IMR-90 (cell line): ENCODE measurements around the gene ARHGAP19. TPM values are rescaled to one million over a fixed set of nuclear protein-coding genes. Genes with fewer than 3 reads are reported as not detected.

Experiments
- ATAC-seq: fragments of 200-7000 bp; cut with Tn5 transposase; 2 replicates; pipeline ENCODE4 v1.9.1; 2020; ENCODE audit warnings: low read depth, mild to moderate bottlenecking, moderate library complexity
- BruUV-seq: library from RNA; stranded (reverse); fragments of 400-500 nt; replicated peaks from 2 replicates; lab custom pipeline; 2021; lab: Mats Ljungman, UMichigan
- CTCF ChIA-PET: fragments of 300-600 bp; formaldehyde crosslinking; extraction: SDS; loops from one replicate; lab custom pipeline; 2021; ENCODE audit warnings: antibody characterized with exemption; lab: Yijun Ruan, JAX
- POLR2A ChIA-PET: fragments of 300-600 bp; sonication (Branson Sonifier 250); formaldehyde crosslinking; loops from one replicate; lab custom pipeline; 2022; ENCODE audit warnings: antibody characterized with exemption; ENCODE audit not compliant: unreplicated experiment; lab: Charles Lee
- DNase-seq: peaks from one replicate; pipeline ENCODE4 v3.0.0; 2013
- H2AFZ ChIP-seq: replicated peaks from 2 replicates; pipeline ENCODE3; 2013; ENCODE audit warnings: low read length, mild to moderate bottlenecking; ENCODE audit not compliant: poor library complexity
- H2AK5ac ChIP-seq: 2 replicates; pipeline ENCODE4 v1.6.1; 2013; ENCODE audit warnings: low read depth, low read length, inconsistent platforms
- H2AK9ac ChIP-seq: replicated peaks from 2 replicates; pipeline ENCODE3; 2013; ENCODE audit warnings: mild to moderate bottlenecking, low read depth, low read length, moderate library complexity; ENCODE audit not compliant: poor library complexity
- H2BK120ac ChIP-seq: 2 replicates; pipeline ENCODE4 v1.6.1; 2013; ENCODE audit warnings: low read depth, low read length, inconsistent platforms
- H2BK15ac ChIP-seq: 3 replicates; pipeline ENCODE4 v1.6.1; 2013; ENCODE audit warnings: low read depth, low read length, inconsistent platforms
- H2BK20ac ChIP-seq: 2 replicates; pipeline ENCODE4 v1.6.1; 2013; ENCODE audit warnings: low read depth, mild to moderate bottlenecking, inconsistent platforms, low read length, moderate library complexity
- H2BK5ac ChIP-seq: 2 replicates; pipeline ENCODE4 v1.6.1; 2013; ENCODE audit warnings: mild to moderate bottlenecking, low read depth, low read length, inconsistent platforms; ENCODE audit not compliant: poor library complexity, severe bottlenecking
- H3K14ac ChIP-seq: replicated peaks from 2 replicates; pipeline ENCODE4 v1.6.1; 2013; ENCODE audit warnings: low read depth, low read length, inconsistent platforms
- H3K18ac ChIP-seq: 2 replicates; pipeline ENCODE4 v1.6.1; 2013; ENCODE audit warnings: low read depth, low read length, control low read depth
- H3K23ac ChIP-seq: 2 replicates; pipeline ENCODE4 v1.6.1; 2013; ENCODE audit warnings: low read depth, low read length, inconsistent platforms
- H3K27ac ChIP-seq: 2 replicates; pipeline ENCODE4 v1.5.1; 2013; ENCODE audit warnings: mild to moderate bottlenecking, control low read depth, low read length; ENCODE audit not compliant: insufficient read depth
- H3K27me3 ChIP-seq: 2 replicates; pipeline ENCODE4 v1.6.1; 2013; ENCODE audit warnings: low read length; ENCODE audit not compliant: control insufficient read depth, insufficient read depth
- H3K36me3 ChIP-seq: 2 replicates; pipeline ENCODE4 v1.6.1; 2013; ENCODE audit warnings: low read length, mixed read lengths; ENCODE audit not compliant: control insufficient read depth, insufficient read depth
- H3K4ac ChIP-seq: 2 replicates; pipeline ENCODE4 v1.6.1; 2013; ENCODE audit warnings: low read depth, low read length, inconsistent platforms
- H3K4me1 ChIP-seq: 2 replicates; pipeline ENCODE4 v1.6.1; 2013; ENCODE audit warnings: low read length, mixed read lengths; ENCODE audit not compliant: control insufficient read depth, insufficient read depth
- H3K4me2 ChIP-seq: 2 replicates; pipeline ENCODE4 v1.6.1; 2013; ENCODE audit warnings: low read depth, mild to moderate bottlenecking, control low read depth, low read length, moderate library complexity
- H3K4me3 ChIP-seq: 2 replicates; pipeline ENCODE4 v1.5.1; 2013; ENCODE audit warnings: low read depth, mild to moderate bottlenecking, control low read depth, low read length, moderate library complexity; ENCODE audit not compliant: insufficient read depth
- H3K56ac ChIP-seq: 2 replicates; pipeline ENCODE4 v1.6.1; 2013; ENCODE audit warnings: low read length, inconsistent platforms; ENCODE audit not compliant: insufficient read depth; ENCODE audit errors: extremely low read depth
- H3K79me1 ChIP-seq, 2 experiments: 2 replicates each; pipeline ENCODE4 v1.6.1; 2013; ENCODE audit warnings: low read length in 2 of 2, inconsistent platforms in 1 of 2, low read depth in 1 of 2
- H3K9ac ChIP-seq: 2 replicates; pipeline ENCODE4 v1.6.1; 2013; ENCODE audit warnings: low read depth, low read length, control low read depth
- H3K9me1 ChIP-seq: 2 replicates; pipeline ENCODE4 v1.6.1; 2013; ENCODE audit warnings: low read length, inconsistent platforms; ENCODE audit not compliant: insufficient read depth
- H3K9me3 ChIP-seq: 2 replicates; pipeline ENCODE4 v1.6.1; 2013; ENCODE audit warnings: low read length; ENCODE audit not compliant: control insufficient read depth, insufficient read depth
- H4K20me1 ChIP-seq: 2 replicates; pipeline ENCODE4 v1.6.1; 2013; ENCODE audit warnings: low read length, inconsistent platforms; ENCODE audit not compliant: insufficient read depth
- H4K5ac ChIP-seq: 2 replicates; pipeline ENCODE4 v1.6.1; 2013; ENCODE audit warnings: mild to moderate bottlenecking, low read depth, low read length, control low read depth
- H4K8ac ChIP-seq, 2 experiments: 2 replicates each; pipeline ENCODE4 v1.6.1; 2013; ENCODE audit warnings: low read depth in 2 of 2, low read length in 2 of 2, control low read depth in 1 of 2, inconsistent platforms in 1 of 2
- H4K91ac ChIP-seq: 2 replicates; pipeline ENCODE4 v1.6.1; 2013; ENCODE audit warnings: low read depth, low read length, inconsistent platforms; ENCODE audit not compliant: insufficient read depth
- BHLHE40 ChIP-seq: fragments of 150-350 bp; IDR thresholded peaks from 2 replicates; pipeline ENCODE4 v1.6.1; 2016; ENCODE audit warnings: mild to moderate bottlenecking, low read depth, low read length
- CEBPB ChIP-seq: IDR thresholded peaks from 2 replicates; pipeline ENCODE4 v1.6.1; 2012; ENCODE audit warnings: low read depth, low read length, improper control_type of control experiment
- CHD1 ChIP-seq: IDR thresholded peaks from 2 replicates; pipeline ENCODE4 v1.6.1; 2012; ENCODE audit warnings: low read depth, low read length, improper control_type of control experiment
- FOS ChIP-seq: fragments of 150-350 bp; IDR thresholded peaks from 2 replicates; pipeline ENCODE4 v1.6.1; 2016; ENCODE audit warnings: low read depth, low read length
- MAFK ChIP-seq: IDR thresholded peaks from 2 replicates; pipeline ENCODE4 v1.6.1; 2012; ENCODE audit warnings: low read depth, low read length, improper control_type of control experiment
- MAZ ChIP-seq: IDR thresholded peaks from 2 replicates; pipeline ENCODE4 v1.6.1; 2012; ENCODE audit warnings: low read depth, mild to moderate bottlenecking, low read length, improper control_type of control experiment, moderate library complexity, borderline replicate concordance
- MXI1 ChIP-seq: IDR thresholded peaks from 2 replicates; pipeline ENCODE4 v1.6.1; 2012; ENCODE audit warnings: low read depth, mild to moderate bottlenecking, low read length, moderate library complexity, borderline replicate concordance
- NFE2L2 ChIP-seq: fragments of 150-350 bp; IDR thresholded peaks from 2 replicates; pipeline ENCODE4 v1.6.1; 2016; ENCODE audit warnings: low read depth, mild to moderate bottlenecking, low read length
- POLR2A ChIP-seq: IDR thresholded peaks from 2 replicates; pipeline ENCODE4 v1.6.1; 2012; ENCODE audit warnings: mild to moderate bottlenecking, low read depth, low read length
- RAD21 ChIP-seq: IDR thresholded peaks from 2 replicates; pipeline ENCODE4 v1.6.1; 2012; ENCODE audit warnings: low read length, improper control_type of control experiment
- RCOR1 ChIP-seq: IDR thresholded peaks from 2 replicates; pipeline ENCODE4 v1.6.1; 2012; ENCODE audit warnings: mild to moderate bottlenecking, low read length, improper control_type of control experiment; ENCODE audit not compliant: insufficient replicate concordance
- RFX5 ChIP-seq: IDR thresholded peaks from 2 replicates; pipeline ENCODE4 v1.8.0; 2012; ENCODE audit warnings: low read depth, mild to moderate bottlenecking, low read length, moderate library complexity
- SMC3 ChIP-seq: fragments of 150-350 bp; IDR thresholded peaks from 2 replicates; pipeline ENCODE4 v1.6.1; 2016; ENCODE audit warnings: low read depth, mild to moderate bottlenecking, antibody characterized with exemption, low read length, moderate library complexity
- WGBS, 2 experiments: methylation state at CpG; one replicate each; pipeline versions ENCODE4 v1.1.5 to v1.1.7; 2013; ENCODE audit warnings: missing lambda C conversion rate in 2 of 2; ENCODE audit not compliant: insufficient read length in 1 of 2; ENCODE audit errors: extremely low coverage in 2 of 2; 5-methylcytosine and 5-hydroxymethylcytosine counted together
- dilution Hi-C: fragments of 300-500 bp; cut with HindIII; formaldehyde crosslinking; loops from one replicate; pipeline ENCODE4 v1.14.3; 2018; ENCODE audit warnings: low sequenced_read_pairs; ENCODE audit not compliant: unreplicated experiment
- in situ Hi-C: fragments of 300-500 bp; cut with MboI; formaldehyde crosslinking; loops from 3 replicates; pipeline ENCODE4 v1.14.3; 2019; ENCODE audit warnings: low sequenced_read_pairs, inconsistent platforms, mixed read lengths
- intact Hi-C: fragments of 100-400 bp; cut with micrococcal nuclease; formaldehyde crosslinking; loops from 2 replicates; pipeline ENCODE4 v1.10.0; 2022
- polyA plus RNA-seq, 3 experiments: library from polyadenylated mRNA; depleted of rRNA; stranded (reverse); fragments of >200 nt; gene quantifications; 2 replicates each; pipeline ENCODE4 v1.2.3, GENCODE V29; 2012; ENCODE audit warnings: low replicate concordance in 1 of 3
- total RNA-seq: library from RNA; depleted of rRNA; stranded (reverse); fragments of >200 nt; gene quantifications from 2 replicates; pipeline ENCODE4 v1.2.3, GENCODE V29; 2012
- TF ChIP-seq, protein P1 (sequence below): fragments of 150-350 bp; IDR thresholded peaks from 2 replicates; pipeline ENCODE4 v1.6.1; 2017; ENCODE audit warnings: mild to moderate bottlenecking, antibody characterized with exemption, low read length, low read depth
- TF ChIP-seq, protein P2 (sequence below): fragments of 150-350 bp; IDR thresholded peaks from 2 replicates; pipeline ENCODE4 v1.6.1; 2016; ENCODE audit warnings: low read depth, mild to moderate bottlenecking, low read length, moderate library complexity, borderline replicate concordance
- TF ChIP-seq, protein P3 (sequence below): conservative IDR thresholded peaks from 2 replicates; pipeline ENCODE4 v1.5.1; 2012; ENCODE audit warnings: mild to moderate bottlenecking, low read depth, low read length, improper control_type of control experiment

ARHGAP19 gene
- total and polyA plus RNA-seq, 2 of the 4 experiments (the other 2 are of a cell fraction), result 6.3 to 7.0 TPM

DNA sequence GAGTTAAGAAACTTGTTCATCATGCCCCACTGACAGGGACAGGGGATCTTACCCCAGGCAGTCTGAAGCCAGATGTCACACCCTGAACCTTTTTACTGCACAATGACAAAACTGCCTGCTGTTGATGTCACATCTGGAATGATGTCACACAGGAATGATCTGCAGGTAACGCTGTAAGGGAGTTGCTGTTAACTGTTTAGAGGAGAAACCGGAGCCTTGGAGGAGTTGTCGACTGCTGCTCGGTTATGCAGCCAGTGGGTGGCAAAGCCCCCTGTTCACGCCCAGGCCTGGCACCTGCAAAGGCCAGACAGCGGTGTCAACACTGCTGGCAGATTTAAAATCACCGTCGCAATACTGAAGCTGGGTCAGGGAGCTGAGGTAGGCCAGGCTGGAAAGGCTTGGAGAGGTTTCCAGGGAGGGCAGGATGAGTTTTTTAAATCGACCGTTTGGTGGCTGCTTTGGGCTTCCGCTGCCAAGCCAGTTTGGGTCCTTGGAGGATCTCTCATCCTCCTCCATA lies 96.7 kb downstream of the ARHGAP19 start:
- Histone ChIP-seq H4K8ac (no peak overlapping the region), H3K18ac (no peak overlapping the region), H3K4me3 (peak overlapping the region; percentile 47), H3K9me1 (no peaks in the 10 kb centered on the region), H3K4ac (no peak overlapping the region), H2BK120ac (no peak overlapping the region), H2AFZ (peak overlapping the region; percentile 97), H2BK20ac (no peak overlapping the region), H3K4me1 (no peaks in the 10 kb centered on the region), H2AK9ac (peak overlapping the region; percentile 5), H3K27me3 (peaks cover 47% of the 10 kb centered on the region), H4K20me1 (no peaks in the 10 kb centered on the region), H3K4me2 (peak overlapping the region; percentile 55), H3K79me1 (no peaks in the 10 kb centered on the region), H3K14ac (no peak overlapping the region), H2BK5ac (no peak overlapping the region), H3K56ac (no peak overlapping the region), H4K91ac (no peak overlapping the region), H3K27ac (no peak overlapping the region), H3K9me3 (no peaks in the 10 kb centered on the region), H4K5ac (no peak overlapping the region), H3K36me3 (no peaks in the 10 kb centered on the region), H2AK5ac (no peak overlapping the region), H3K9ac (no peak overlapping the region), H3K23ac (peak overlapping the region; percentile 47; the same call in 1 of the 2 replicates), H2BK15ac (no peak overlapping the region)
- no peak for TF ChIP-seq RCOR1
- TF ChIP-seq SMC3, result no peak
- no peak for TF ChIP-seq POLR2A
- no peak for TF ChIP-seq RAD21
- TF ChIP-seq FOS, result no peak
- TF ChIP-seq MAFK, result no peak
- TF ChIP-seq NFE2L2, result no peak
- no peak for TF ChIP-seq BHLHE40
- TF ChIP-seq, protein P1, sequence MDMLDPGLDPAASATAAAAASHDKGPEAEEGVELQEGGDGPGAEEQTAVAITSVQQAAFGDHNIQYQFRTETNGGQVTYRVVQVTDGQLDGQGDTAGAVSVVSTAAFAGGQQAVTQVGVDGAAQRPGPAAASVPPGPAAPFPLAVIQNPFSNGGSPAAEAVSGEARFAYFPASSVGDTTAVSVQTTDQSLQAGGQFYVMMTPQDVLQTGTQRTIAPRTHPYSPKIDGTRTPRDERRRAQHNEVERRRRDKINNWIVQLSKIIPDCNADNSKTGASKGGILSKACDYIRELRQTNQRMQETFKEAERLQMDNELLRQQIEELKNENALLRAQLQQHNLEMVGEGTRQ, result no peak
- TF ChIP-seq MXI1, result no peak
- TF ChIP-seq CHD1, result no peak
- no peak for TF ChIP-seq CEBPB
- TF ChIP-seq, protein P2, sequence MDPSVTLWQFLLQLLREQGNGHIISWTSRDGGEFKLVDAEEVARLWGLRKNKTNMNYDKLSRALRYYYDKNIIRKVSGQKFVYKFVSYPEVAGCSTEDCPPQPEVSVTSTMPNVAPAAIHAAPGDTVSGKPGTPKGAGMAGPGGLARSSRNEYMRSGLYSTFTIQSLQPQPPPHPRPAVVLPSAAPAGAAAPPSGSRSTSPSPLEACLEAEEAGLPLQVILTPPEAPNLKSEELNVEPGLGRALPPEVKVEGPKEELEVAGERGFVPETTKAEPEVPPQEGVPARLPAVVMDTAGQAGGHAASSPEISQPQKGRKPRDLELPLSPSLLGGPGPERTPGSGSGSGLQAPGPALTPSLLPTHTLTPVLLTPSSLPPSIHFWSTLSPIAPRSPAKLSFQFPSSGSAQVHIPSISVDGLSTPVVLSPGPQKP, result no peak
- no peak for TF ChIP-seq MAZ
- TF ChIP-seq, protein P3, sequence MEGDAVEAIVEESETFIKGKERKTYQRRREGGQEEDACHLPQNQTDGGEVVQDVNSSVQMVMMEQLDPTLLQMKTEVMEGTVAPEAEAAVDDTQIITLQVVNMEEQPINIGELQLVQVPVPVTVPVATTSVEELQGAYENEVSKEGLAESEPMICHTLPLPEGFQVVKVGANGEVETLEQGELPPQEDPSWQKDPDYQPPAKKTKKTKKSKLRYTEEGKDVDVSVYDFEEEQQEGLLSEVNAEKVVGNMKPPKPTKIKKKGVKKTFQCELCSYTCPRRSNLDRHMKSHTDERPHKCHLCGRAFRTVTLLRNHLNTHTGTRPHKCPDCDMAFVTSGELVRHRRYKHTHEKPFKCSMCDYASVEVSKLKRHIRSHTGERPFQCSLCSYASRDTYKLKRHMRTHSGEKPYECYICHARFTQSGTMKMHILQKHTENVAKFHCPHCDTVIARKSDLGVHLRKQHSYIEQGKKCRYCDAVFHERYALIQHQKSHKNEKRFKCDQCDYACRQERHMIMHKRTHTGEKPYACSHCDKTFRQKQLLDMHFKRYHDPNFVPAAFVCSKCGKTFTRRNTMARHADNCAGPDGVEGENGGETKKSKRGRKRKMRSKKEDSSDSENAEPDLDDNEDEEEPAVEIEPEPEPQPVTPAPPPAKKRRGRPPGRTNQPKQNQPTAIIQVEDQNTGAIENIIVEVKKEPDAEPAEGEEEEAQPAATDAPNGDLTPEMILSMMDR, result no peak
- no peak for TF ChIP-seq RFX5
- in situ Hi-C loops (no loop called here), intact Hi-C loops (no loop called here), dilution Hi-C loops (no loop called here)
- 36% methylated on average over 6 of the region's 11 CpGs; no CpG with 5 or more reads in 1 of the 2 experiments for WGBS, 2 experiments
- DNase-seq, result no peak
- ATAC-seq, result no peak
- POLR2A ChIA-PET, result no interaction called here
- CTCF ChIA-PET, result interaction anchor here (1.2 to 3.0 kb wide), 2 partner anchors 14 to 123 kb away, joined by 6 to 24 read pairs; no protein-coding TSS in a partner anchor
- BruUV-seq, result no TSS peak
